Measurements from ENCODE around the gene VCX2.
"Not testable (repeated sequence)": the region's sequence is repeated elsewhere in the genome, so short reads cannot be mapped to it uniquely, and the experiment has no call there.

Gene VCX2

DNA sequence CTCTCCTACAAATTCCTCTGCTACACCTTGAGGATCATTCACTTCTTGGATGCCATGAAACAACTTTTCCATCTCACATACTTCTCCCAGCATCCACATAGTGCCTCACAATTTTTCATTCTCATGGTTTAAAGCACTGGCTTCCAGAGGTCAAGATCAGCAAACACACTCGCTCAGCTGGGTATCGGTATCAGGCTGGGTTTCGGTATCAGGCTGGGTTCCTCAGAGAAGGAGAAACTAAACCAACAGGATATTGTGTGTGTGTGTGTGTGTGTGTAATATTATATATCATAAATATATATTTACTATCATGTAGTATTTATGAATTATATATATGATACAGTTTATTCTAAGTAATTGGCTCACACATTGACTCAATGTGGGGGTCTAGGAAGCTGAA, at the start of gene VCX2:
Gene VCX2 (minus strand): TSS at position 99 of the 400 bp plus-strand sequence. CDS start 624 bp downstream, outside the sequence.
- in situ Hi-C loops (cut with MboI; ENCODE audit: low pct_unique_long_range_greater_than_20kb, low sequenced_read_pairs); DNase-seq: not testable (repeated sequence)

DNA sequence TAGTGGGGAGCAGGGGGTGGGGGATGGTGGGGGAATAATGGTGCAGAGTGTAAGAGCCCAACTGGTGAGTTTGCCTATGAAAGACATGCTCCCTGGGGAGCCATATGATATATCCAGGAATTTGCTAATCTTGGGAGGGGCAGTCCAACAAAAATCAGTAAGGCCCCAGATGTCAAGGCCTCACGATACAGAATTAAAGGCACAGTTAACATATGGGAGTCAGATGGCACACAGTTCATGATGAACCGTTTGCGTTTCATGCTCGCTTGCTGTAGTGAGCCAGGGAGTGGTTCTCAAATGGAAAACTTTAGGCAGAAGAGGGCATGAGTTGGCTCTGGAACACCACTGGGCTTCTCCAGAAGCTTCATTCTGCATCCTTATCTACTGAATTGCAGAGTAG, 33.9 kb upstream of the VCX2 start:
- DNase-seq = no peak
- in situ Hi-C loops (cut with MboI; ENCODE audit: low pct_unique_long_range_greater_than_20kb, low sequenced_read_pairs) = no loop called here

DNA sequence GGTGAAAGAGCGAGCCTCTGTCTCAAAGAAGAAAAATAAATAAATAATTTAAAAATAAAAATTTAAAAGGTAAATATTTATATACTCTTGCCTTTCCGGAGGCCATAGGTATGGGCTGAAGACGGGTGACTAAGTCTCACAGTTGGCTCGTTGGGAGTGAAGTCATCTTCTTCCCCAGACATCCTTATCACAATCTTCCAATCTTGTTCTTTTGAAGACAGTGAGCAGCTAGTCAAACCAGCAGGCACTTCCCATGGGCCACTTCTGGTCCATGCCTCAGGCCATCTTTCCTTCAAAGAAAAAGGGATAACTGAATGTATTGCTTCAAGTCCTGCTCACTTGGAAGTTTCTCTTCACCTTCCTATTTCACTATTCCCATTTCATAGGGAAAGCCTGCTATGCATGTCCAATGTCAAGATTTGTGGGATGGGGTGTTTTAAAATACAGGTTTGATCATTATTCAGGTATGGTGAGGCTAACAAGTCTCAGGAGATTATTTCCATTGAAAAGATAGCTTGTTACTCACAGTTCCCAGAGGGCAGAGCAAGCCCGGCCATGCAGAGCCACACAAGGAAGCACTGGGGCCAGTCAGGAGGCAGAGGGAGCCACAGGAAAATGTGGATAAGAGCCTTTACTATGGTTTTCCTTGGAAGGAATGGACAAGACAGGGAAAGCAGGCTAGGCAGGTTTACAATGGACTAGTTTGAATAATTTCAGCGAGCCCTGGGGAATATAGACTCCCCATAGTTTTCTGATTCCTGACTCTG, 33.3 kb upstream of the VCX2 start:
- no peak for DNase-seq
- in situ Hi-C loops (cut with MboI; ENCODE audit: low pct_unique_long_range_greater_than_20kb, low sequenced_read_pairs) = no loop called here

DNA sequence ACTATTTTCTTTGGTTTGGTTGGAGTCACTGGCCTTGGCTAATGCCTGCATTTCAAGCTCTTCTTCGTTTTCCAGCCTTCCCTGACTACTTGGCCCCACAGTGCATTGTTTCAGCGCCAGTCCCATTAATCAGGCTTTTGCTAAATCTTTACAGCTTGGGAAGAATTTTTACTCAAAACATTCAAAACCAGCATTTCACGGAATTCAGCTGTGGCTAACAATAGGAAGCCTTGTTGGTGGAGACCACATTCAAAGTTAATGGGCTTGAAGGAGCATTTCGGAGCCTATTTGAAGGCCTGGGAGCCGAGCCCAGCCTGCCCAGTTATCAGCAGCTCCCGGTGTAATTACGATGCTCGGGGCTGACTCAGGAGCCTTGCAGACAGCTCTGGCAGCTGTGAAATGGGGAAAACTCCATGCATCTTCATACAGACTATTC, 30.8 kb upstream of the VCX2 start:
- in situ Hi-C loops (cut with MboI; ENCODE audit: low pct_unique_long_range_greater_than_20kb, low sequenced_read_pairs) = no loop called here
- DNase-seq = no peak

DNA sequence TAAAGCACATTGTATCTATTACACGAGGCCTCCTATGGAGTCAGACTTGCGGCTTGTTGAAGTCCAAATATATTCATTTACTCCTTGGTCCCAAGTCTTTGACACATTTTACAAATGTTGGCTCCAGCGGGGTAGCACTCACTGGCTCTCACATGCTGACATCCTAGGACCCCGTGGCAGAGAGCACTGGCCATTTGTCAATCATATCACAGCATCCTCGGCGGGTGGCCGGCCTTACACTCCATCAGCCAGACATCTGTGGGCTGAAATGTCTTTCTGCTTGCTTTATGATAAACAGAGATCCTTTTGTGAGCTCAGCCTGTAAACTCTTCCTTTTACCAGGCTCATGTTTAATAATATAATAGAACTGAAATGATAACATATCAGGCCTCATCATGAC, 25.7 kb upstream of the VCX2 start:
- no peak for DNase-seq
- in situ Hi-C loops (cut with MboI; ENCODE audit: low pct_unique_long_range_greater_than_20kb, low sequenced_read_pairs) = no loop called here

DNA sequence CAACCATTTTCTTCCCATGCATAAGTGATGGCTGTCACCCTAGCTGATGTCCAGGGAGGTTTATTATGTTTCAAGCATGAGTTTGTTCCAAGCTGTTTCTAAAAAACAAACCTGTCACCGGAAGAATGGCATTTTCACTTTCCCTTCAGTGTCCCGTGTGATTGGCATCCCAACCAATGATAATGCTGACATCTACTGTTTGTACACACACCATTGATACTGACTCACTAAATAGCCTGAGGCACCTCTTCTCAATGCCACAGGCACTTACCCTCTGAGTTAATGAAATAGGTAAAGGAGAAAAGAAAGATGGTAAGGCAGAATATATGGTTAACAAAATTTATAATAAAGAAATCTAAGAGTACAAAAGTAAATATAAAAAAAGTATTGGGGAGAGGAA, 23.1 kb upstream of the VCX2 start:
- no peak for DNase-seq
- in situ Hi-C loops (cut with MboI; ENCODE audit: low pct_unique_long_range_greater_than_20kb, low sequenced_read_pairs) = no loop called here

DNA sequence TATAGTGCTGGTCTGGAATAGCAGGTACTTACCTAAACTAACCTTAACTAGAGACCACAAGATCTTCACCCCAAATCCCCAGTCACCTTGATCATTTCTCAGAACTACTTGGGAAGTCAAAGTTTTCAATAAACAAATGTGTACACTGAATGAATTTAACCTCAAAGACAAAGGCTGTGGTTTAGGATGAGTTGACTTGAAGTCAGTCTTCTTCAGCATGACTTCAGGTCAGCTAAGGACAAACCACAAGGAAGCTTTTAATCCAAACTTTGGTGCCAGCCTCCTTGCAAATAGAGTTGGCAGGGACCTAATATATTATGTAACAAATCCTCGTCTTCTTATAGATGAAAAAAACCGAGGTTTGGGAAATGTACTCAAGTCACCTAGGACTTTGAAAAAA, 21.2 kb upstream of the VCX2 start:
- DNase-seq = no peak
- in situ Hi-C loops (cut with MboI; ENCODE audit: low pct_unique_long_range_greater_than_20kb, low sequenced_read_pairs) = no loop called here

DNA sequence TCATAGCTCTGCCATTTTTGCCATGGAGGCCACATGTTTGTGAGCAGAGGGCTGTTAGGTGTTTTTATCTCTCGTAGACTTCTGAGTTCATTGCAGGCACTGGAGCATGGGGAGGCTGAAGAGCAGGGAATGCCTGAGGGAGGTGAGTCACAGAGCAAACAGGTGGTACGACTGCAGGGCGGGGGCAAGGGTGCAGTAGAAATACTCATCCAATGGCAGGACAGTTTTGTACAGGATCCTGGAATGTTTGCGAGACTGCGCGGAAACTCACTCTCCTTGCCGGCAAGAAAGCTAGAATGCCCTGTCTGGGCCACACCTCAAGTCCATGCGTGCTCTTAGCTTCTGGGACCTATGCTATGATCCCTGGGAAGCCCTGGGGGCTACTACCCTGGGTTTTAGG, 20.0 kb upstream of the VCX2 start:
- no peak for DNase-seq
- in situ Hi-C loops (cut with MboI; ENCODE audit: low pct_unique_long_range_greater_than_20kb, low sequenced_read_pairs) = no loop called here

DNA sequence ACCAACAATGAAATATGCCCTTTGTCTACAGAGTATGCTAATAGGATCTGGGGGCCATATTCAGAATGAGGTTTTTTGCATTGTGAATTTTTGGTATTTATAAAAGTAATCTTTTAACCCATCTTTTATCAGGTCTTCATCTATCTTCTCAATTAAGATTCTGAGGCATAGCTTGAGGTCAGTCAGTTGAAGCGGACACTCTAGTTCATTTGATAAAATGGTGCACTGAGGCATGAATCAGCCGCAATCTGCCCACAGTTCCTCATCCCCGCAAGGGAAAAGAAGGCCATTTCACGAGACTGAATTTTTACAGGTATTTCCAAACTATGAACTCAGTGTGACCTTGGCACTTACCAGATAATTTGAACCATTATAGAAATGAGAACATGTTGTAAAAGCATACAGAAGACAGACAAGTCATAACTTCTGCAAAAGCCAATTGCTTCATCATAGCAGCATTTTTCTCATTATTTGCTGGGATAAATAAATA, 19.3 kb upstream of the VCX2 start:
- in situ Hi-C loops (cut with MboI; ENCODE audit: low pct_unique_long_range_greater_than_20kb, low sequenced_read_pairs) = no loop called here
- no peak for DNase-seq

DNA sequence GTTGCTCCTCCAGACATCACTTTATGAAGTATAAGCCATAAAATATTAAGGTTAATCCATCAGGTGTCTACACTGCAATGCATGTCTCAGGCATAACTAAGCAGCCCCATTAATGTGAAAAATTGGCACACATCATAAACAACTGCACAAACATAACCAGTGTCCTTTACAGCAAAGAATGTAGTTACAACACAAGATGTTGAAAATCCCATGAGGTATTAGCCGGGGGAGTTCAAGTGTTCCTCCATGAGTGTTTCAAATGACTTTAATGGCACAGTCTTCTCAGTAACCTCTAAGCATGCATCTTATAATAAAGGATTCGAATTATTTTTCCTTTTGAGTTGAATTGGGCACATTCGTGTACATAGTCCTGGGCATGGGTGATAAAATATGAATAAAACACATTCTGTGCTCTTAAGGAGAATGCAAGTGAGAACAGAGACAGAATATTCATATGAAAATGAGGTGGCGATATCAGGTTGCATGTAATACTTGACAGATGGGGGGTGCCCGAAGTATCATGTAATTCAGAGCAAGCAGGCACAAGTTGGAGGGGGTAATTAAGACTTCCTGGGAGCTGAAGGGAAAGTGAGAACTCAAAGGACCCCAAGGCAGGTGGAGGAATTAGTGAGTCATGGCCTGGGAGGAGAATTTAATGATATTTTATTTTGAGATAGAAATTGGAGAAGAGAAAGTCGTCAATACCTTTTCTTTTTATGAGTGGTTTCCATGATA, 18.2 kb upstream of the VCX2 start:
- in situ Hi-C loops (cut with MboI; ENCODE audit: low pct_unique_long_range_greater_than_20kb, low sequenced_read_pairs) = no loop called here
- DNase-seq = no peak

DNA sequence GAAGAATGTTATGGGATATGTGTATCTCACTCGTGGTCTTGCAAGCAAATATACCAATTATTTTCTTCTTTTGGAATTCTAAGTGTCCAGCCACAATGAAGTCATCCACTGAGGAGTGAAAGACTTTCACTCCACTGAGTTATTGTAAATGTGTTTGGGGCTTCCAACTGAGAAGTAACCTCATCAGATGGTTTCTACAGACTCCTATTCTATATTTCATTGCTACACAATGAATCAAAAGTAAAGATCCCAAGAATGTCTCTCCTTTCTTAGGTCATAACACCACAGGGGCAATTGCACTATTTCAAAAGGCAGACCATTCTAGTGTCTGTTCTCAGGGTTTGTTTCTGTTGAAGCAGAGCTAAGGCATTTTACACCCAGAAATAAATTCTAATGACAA, 12.3 kb upstream of the VCX2 start:
- no peak for DNase-seq
- in situ Hi-C loops (cut with MboI; ENCODE audit: low pct_unique_long_range_greater_than_20kb, low sequenced_read_pairs) = no loop called here

DNA sequence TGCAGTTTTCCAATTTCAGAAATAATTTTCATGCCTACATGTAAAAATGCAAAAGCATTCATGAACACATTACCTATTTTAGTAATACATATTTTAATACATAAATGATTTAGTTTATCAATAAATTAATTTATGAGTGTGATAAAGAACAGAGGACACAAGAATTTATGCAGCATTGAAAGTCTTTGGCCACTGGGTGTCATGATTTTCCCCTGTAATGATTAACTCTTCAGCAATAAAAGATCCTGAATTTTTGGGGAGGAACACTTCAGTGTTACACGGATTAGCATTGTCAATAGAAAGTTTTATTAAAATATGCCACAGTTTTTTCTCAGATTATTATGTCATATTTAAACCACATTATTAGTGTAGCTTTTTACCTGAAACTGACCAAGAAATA, 8.6 kb upstream of the VCX2 start:
- DNase-seq = no peak
- in situ Hi-C loops (cut with MboI; ENCODE audit: low pct_unique_long_range_greater_than_20kb, low sequenced_read_pairs) = no loop called here

DNA sequence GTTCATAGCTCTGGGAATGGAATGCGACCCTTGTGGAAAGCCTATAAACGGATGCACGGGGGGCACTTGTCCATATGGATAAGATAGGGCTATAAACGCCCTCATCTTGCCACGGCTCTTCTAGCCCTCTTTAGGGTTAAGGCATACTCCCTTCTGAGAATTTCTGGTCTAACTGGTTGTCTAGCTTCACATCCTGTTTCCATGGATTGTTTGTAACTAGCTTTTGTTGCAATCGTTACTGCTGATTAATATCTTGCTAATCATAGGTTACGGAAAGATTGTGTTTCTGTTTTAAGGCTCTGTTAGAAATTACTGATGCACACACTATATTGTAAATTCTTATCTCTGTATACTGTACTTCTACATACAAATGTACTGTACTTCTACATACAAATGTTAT, 17.1 kb downstream of the VCX2 start:
- DNase-seq; in situ Hi-C loops (cut with MboI; ENCODE audit: low pct_unique_long_range_greater_than_20kb, low sequenced_read_pairs): not testable (repeated sequence)

DNA sequence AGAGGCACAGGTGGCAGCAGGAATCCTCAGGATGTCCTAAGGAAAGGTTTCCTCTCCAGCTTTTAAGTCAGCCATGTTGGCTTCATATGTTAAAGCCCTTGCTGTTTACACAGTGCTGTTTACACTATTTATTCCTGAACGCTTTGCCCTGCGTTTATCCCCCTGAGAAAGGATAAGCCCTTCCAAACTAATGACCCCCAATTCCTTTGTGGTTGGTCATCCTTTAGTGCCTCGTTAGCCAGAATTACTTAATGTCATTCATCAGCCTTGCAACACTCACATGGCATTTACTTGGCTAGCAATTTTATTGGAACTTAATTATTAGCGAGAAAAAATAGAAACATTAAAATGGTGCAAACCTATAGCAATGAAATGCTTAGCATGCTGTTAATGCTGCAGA, 23.8 kb downstream of the VCX2 start:
- no peak for DNase-seq
- in situ Hi-C loops (cut with MboI; ENCODE audit: low pct_unique_long_range_greater_than_20kb, low sequenced_read_pairs) = no loop called here

DNA sequence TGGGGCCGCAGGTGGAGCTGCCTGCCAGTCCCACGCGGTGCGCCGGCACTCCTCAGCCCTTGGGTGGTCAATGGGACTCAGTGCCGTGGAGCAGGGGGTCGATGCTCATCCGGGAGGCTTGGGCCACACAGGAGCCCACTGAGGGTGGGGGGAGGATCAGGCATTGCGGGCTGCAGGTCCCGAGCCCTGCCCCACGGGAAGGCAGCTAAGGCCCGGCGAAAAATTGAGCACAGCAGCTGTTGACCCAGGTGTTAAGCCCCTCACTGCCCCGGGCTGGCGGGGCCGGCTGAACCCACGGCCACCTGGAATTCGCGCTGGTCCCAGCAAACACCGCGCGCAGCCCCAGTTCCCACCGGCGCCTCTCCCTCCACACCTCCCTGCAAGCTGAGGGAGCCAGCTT, 26.1 kb downstream of the VCX2 start:
- DNase-seq = no peak

DNA sequence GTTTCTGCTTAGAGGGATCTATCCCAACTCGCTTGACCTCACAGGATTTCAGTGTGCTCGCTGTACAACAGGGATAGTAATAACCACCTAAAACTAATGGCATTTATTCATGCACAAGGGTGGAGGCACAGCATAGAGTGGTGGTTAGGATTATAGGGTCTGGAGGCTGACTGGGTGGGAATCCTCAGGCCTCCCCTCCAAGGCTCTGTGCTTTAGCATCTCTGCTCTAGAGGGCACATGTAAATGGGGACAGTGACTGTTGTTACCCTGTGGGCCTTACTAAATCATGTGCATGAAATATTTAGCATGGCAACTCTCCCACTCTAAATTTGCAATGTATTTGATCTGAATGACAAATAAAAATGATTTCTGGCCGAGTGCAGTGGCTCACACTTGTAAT, 29.2 kb downstream of the VCX2 start:
- in situ Hi-C loops (cut with MboI; ENCODE audit: low pct_unique_long_range_greater_than_20kb, low sequenced_read_pairs) = no loop called here
- no peak for DNase-seq

More for the DNA sequence above, 26.1 kb downstream of the VCX2 start:
- in situ Hi-C loops (cut with MboI; ENCODE audit: low pct_unique_long_range_greater_than_20kb, low sequenced_read_pairs) = no loop called here

DNA sequence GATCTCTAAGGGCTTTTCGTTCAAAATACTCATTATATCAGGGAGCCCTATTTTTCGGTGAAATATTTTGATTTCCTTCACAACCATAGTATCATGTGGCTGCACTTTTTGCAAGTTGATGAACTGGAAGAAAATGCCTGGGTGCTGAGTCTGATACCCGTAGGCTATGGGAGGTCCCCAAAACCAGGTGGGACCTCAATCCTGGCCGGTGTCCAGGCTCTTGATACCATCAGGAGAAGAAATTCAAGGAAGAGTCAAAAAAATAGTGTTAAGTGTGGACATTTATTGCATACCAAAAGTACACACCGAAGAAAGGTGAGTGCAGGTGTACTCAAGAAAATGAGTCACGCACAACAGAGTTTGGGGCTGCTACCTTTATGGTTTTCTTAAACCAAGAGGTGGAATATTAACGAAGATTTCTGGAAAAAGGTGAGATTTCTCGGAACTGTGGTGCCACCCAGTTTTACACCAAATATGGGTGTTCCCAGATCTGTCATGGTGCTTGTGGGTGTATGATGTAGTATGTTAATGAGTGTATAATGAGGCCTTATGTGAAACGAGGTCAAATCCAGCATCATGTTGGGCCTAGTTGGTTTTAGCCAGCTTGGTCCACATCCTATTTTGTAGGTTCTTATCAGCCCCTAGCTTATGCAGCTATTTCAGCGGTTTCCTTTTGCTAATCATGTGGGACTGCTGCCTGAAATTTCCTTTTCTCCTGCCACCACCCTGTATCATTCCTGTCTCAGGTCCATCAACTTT, 29.9 kb downstream of the VCX2 start:
- DNase-seq = no peak
- in situ Hi-C loops (cut with MboI; ENCODE audit: low pct_unique_long_range_greater_than_20kb, low sequenced_read_pairs) = no loop called here

DNA sequence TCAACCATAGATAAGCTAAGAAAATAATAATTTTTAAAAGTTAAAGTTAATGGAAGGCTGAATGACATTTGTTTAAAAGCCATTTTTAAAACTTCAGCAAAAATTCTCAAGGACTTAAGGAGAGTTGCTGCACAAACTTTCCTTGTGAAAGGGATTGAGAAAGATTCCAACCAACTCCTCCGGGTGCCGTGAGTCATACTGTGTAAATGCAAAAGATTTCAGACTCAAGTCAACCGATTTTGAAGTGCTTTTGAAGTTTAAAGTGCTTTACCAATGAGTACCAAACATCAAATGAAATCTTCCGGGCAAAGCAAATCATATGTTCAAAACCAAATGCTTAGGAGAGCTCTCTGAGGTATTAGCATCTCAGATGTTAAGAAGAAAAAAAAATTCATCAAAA, 31.4 kb downstream of the VCX2 start:
- no peak for DNase-seq
- in situ Hi-C loops (cut with MboI; ENCODE audit: low pct_unique_long_range_greater_than_20kb, low sequenced_read_pairs) = no loop called here

DNA sequence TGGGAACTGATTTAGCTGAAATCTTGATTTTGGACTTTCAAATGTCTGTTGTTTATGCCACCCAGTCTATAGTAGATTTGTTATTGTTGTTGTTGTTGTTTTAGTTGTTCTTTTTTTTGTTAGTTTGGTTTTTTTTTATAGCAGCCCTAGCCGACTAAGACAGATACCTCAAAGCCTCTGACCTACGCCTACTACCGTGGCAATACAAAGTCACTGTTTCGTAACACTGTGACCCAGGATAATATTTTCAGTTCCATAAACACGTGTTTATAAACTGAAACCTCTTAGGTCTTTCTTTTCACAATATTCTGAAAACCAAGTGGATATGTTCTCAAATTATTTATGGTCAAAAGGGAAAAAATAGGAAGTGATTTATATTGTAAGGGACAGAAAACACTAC, 32.8 kb downstream of the VCX2 start:
- in situ Hi-C loops (cut with MboI; ENCODE audit: low pct_unique_long_range_greater_than_20kb, low sequenced_read_pairs) = no loop called here

DNA sequence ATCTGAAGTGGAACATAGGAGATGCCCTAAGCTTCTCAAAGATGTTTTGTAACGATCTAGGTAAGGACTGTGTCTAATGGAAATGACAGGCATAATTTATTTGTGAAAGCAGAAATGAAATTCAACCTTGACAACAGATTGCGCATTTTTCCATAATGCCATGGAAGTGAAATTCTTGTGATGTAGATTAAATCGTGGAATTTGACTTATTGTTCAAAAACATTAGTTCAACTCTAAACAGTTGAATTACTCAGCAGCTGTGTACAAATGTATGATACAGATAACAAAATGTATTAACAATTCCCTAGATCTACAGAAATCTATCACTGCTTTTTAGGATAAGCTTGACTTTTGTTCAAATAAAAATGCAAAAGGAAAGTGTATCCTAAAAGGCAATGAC, 44.4 kb downstream of the VCX2 start:
- in situ Hi-C loops (cut with MboI; ENCODE audit: low pct_unique_long_range_greater_than_20kb, low sequenced_read_pairs) = no loop called here
- no peak for DNase-seq

More for the DNA sequence above, 32.8 kb downstream of the VCX2 start:
- no peak for DNase-seq
